ENCODE results near the gene NUTM1.
"Not testable (repeated sequence)": the region's sequence is repeated elsewhere in the genome, so short reads cannot be mapped to it uniquely, and the experiment has no call there.

NUTM1 gene

DNA sequence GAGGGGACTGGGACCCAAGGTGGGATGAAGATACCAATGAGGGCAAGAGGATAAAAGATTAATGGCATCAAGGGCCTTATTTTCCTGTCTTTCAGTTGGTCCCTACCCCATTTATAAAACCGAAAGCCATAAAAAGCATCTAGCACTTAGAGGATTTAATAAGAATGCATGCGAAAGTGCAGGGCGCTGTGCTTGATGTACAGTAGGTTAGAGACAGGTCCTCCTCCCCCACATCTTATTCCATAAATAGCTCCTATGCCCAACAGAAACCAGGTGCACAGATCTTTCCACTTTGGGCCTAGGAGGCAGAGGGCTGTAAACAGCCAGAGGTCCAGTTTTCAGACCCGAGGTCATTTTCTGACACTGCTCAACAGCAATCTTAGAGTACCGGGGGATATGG lies 22.7 kb downstream of the NUTM1 start:
- DNase-seq (ENCODE audit: low spot score), result no peak

DNA sequence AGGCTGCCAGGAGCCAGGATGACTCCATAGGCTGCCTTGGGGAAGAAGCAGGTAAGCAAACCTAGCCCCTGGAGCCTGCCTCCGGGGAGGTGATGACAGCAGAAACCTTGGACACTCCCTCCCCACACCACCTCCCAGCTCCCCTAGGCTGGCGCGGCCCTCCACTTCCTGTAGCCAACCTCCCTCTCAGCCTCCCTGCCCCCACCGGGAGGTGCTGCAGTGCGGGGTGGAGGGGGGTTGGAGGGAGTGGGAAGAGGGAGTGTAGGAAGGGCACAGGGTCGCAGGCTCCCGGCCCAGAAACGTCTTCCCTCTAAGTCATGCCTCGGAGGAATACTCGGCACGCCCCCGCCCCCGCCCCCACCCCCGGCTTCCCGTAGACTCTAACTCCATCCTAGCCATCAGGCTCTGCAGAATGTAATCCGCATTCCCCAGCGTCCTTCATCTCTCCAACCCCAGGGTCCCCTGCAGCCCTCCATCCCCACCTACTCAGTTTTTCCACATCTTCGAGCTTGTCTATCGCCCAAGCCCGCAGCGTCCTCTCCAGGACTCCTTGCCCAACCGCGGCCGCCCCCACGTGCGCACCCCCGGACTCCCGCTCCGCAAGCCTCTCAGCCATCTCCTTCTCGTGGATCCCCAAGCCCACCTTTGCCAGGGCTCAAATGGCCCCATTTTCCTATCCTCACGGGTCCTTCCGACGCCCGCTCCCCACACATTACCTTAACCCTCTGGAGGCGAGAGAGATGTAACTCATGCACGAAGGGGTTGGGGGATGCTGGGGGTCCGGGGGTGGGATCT lies 23.4 kb downstream of the NUTM1 start:
- DNase-seq (ENCODE audit: low spot score), result peak; percentile 43

DNA sequence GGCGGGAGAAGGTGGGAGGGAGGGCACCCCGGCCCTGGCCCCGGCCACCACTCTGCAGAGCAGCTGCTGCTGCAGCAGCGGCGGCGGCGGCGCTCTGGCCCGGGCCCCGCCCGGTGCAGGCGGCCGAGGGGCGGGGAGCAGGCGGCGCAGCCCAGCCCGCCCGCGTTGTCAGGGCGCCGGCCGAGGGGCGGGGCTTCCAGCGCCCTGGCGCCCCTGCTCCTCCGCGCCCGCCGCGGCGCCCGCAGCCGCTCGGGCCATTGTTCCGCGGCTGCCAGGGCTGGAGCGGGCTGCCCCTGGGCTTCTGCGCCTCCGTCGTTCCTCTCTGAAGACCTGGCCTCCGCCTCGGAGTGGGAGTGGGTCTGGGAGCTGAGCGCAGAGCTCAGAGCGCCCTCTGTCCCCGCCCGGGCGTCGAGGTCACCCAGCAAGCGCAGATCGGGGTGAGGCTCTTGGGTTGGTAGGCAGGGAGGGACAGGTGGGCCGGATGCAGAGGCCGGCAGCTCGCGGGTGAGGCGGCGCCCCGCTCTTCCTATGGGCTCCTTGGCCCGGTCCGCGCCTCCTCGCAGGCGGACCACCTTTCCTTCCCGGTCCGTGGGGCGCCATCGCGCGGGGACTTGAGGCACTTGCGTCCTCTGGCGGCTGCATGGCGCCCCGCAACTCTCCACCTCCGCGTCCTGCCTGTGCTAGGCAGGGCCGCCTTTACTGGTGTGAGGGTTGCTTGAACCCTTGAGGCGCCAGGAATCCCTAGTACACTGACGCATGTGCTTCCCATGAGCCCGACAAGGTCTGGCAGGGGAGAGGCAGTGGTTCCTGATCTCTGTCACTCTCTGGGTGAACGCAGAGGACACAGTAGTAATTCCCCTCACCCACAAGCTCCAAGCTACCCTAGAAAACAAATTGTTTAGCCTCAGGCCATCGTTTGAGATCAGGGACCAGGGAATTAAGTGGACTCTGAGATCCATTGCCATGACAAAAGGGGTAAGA lies 24.3 kb downstream of the NUTM1 start, which contains the start of gene LPCAT4:
LPCAT4 (minus strand) TSS at position 96 of the 981 bp plus-strand sequence. CDS start 96 bp downstream, outside the sequence.
- peak; percentile 90 for DNase-seq (ENCODE audit: low spot score)

DNA sequence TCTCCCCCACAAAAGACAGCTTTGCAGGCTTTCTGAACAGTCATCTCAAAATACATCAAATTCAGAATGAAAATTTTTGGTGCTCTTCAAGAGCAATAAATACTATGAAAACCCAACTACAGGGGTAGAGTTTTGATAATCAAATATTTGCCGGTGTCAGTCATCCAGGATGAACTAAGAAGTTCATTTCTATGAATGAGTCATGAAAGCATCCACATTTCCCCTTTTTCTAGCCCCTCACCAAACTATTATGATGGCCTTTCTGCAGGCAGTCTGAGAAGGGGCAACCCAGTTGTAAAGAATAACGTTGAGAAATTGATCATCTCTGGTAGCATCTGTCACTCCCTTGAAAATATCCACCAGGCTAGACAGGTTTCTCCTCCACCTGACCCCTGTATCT lies 27.0 kb downstream of the NUTM1 start:
- no peak for DNase-seq (ENCODE audit: low spot score)

DNA sequence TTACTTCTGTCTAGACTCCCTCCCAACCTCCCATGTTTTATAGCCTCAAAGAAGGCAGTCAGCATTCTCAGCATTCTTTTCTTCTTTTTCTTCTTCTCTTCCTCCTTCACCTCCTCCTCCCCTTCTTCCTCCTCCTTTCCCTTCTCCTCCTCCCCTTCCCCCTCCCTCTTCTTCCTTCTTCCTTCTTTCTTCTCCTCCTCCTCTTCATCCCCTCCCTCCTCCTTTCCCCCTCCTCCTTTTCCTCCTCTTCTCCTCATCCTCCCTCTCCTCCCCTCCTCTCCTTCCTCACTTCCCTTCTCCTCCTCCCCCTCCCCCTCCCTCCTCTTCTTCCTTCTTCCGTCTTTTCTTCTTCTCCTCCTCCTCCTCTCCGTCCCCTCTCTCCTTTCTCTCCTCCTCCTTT lies 27.5 kb downstream of the NUTM1 start:
- no peak for DNase-seq (ENCODE audit: low spot score)

DNA sequence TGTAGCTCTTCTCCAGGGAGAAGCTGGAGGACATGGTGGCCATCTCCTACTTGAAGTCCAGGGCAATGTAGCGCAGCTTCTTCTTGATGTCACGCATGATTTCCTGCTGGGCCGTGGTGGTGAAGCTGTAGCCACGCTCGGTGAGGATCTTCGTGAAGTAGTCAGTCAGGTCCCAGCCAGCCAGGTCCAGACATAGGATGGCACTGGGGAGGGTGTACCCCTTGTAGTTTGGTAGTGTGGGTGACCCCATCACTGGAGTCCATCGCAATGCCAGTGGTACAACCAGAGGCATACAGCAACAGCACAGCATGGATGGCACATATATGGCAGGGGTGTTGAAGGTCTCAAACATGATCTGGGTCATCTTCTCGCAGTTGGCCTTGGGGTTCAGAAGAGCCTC lies 30.8 kb downstream of the NUTM1 start:
- no peak for DNase-seq (ENCODE audit: low spot score)

DNA sequence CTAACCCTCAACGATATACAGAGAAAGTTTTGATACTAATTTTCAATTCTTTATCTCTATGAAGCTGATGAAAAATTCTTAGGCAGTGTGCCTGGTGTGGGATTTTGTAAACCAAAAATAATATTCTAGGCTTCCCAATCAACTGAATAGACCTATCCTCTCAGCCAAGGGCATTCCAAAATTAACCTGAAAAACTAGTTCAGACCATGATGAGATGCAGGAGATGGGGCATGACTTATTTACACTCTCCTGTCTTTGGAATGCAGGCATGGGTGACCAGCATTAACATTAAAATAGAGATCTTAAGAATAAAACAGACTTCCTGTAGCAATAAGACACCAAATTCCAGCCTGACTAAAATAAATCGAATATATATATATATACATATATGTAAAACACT lies 31.7 kb downstream of the NUTM1 start:
- no peak for DNase-seq (ENCODE audit: low spot score)

DNA sequence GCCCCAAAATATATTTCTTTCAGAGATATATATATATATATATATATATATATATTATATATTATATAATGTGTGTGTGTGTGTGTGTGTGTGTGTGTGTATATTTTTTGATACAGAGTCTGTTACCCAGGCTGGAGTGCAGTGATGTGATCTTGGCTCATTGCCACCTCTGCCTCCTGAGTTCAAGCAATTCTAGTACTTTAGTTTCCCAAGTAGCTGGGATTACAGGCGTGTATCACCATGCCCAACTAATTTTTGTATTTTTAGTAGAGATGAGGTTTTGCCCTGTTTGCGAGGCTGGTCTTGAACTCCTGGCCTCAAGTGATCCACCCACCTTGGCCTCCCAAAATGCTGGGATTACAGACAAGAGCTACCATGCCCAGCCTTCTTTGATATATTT lies 32.4 kb downstream of the NUTM1 start:
- not testable (repeated sequence) for DNase-seq (ENCODE audit: low spot score)

DNA sequence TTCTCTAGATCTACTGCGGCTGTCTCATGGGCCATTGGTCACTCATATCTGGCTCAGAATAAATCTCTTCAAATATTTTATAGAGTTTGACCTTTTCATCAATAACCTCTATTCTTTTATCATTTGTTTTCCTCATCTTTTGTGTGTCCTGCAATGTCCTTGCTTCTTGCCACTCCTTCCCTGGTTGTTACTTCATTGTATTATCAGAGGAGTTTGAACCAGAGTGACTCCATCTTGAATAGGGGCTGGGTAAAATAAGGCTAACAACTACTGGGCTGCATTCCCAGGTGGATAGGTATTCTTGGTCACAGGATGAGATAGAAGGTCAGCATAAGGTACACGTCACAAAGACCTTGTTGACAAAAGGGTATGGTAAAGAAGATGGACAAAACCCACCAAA lies 33.7 kb downstream of the NUTM1 start:
- DNase-seq (ENCODE audit: low spot score), result no peak

DNA sequence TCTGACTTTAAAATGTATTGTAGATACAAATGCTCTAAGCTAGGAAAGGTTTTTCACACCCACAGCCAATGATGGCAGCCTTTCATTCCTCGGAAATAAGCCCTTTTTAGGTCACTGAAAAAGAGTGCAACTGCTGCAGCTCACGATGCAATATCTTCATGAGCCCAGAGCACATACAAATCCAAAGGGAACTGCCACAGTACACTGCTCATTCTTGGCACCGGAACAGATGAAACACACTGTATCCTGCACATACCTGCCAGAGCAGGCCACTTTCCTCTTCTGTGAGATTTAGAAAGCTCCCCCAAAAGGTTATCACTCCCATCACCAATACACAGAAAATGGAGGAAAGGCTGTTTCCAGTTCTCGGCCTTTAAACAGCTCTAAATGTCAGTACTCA lies 37.4 kb downstream of the NUTM1 start:
- not testable (repeated sequence) for DNase-seq (ENCODE audit: low spot score)

DNA sequence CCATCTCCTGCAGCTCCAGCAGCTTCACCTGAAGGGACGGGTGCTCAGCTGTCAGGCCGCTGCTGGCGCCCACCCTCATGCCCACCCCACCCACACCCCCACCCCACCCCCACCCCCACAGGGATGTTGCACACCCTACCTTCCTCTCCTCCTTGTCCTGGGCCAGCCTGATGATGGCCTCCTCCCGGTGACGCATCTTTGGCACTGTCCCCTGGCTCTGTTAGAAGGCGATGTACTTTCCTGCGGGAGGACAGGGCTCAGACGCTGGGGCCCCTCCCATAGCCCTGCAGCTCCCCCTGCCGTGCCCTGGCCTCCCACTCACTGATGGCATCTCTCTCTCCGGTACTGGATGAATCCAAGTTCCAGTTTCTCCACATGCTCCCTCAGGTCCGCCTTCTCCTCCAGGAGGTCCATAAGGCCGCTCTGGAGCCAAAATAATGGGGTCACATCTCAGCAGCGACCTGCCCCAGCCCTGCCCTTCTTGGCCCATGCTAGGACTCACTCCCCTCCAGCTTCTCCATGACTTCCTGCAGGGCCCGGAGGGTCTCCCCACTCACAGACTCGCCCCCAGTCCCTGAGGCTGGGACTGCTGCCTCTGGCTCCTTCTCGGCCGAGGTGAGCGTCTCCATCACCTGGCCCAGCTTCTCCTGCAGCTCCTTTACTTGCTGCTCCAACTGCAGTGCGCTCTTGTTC lies 38.9 kb downstream of the NUTM1 start:
- DNase-seq (ENCODE audit: low spot score), result not testable (repeated sequence)

DNA sequence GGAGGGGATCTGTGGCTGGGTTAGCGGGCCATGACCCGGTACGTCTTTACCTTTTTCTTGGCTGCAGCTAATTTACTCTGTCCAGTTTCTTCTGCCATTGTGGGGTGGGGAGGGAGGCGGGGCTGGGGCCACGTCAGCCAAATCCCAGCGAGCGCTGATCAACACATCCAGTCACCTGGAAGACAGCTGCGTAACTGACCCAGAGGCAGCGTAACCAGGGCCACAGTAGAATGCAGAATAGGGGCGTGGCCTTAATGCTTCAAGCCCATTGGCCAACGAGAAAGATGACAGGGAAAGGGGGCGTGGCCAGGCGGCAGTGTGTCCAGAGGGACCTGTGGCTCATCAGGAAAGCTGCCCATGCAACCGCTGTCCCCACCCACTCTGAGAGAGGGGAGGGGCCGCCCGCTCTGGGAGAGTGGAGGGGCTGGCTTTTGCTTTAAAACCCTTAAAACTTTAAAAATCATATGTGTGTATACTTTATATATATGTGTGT lies 46.5 kb downstream of the NUTM1 start:
- not testable (repeated sequence) for DNase-seq (ENCODE audit: low spot score)

DNA sequence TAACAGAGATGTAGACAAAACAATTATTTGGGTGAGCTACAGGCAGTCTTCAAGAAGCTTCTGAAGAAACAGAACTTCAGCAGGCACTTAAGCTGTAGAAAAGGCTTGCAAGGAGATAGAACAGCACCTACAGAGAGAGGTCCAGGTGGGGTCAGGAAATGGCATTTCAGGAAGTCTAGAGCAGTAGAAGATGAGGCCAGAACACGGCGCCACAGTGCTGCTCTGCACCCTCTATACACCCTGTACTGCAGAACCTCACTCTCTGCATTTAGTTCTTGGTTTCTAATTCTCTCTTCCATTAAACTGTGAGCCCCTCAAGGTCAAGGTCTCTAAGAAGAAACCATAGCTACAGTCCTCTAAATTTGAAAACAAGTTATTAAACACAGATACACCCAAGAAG lies 49.9 kb downstream of the NUTM1 start:
- DNase-seq (ENCODE audit: low spot score), result not testable (repeated sequence)

DNA sequence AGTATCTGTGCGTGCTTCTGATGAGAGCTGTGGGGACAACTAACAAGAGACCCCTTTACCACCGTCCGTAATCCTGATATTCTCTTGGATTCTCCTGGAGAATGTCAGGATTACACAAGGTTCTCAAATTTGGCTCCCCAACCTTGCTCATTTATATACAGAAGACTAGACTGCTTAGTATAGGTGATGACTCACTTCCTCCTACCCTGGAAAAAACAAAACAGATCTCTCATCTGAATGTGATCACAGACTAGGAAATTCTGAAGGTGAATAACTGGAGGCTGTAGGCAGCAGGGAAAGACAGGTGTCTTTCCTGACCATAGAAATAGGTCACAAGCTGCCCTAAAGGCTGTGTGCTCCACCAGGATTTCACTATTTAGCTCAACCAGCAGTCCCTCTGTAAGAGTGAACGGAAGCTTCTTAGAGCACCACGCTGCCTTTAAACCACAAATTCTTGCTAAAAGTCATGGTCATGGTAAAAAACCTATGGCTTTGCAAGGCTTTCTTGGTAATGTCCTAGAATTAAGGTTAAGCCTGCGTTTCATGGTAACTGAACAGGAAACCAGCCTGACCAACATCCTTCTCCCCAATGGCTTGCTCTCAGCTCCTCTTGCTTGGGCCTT lies 54.6 kb downstream of the NUTM1 start:
- peak; percentile 36 for DNase-seq (ENCODE audit: low spot score)

DNA sequence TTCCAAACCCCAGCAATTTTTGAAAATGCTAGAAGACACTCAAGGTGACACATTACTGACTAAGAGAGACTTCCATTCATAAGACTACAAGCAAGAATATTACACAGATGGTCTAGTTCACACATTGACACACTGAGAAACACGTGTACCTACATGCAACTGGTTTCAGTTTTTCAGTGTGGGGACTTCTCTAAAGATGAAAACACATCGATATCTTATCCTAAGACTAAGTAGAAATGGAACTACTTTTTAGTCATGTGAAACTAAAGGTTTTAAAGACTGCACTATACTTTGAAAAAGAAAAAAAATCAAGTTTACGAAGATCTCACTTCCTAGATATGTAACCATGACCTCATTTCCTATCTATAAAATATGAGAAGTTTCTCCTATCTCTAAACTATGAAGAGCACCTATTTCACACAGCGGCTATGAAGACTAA lies 60.1 kb downstream of the NUTM1 start:
- not testable (repeated sequence) for DNase-seq (ENCODE audit: low spot score)

DNA sequence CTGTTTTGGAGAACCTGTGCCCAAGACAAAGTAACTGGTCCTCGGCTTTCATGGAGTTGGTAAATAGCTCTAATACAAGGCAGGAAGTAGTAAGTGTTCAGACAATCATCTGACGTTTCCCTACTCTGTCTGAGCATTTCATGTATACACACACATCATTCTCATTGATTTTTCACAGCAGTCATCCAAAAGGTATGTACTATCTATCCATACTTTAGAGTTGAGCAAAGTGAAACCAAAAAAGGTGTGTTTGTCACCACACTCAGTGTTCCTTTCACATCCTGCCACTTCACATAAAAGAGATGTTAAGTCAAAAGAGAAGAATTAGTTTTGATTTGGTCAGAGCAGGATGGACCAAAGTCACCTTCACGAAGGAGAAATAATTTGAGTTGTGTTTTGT lies 60.8 kb downstream of the NUTM1 start:
- DNase-seq (ENCODE audit: low spot score), result not testable (repeated sequence)

Data from CD4-positive, alpha-beta T cell treated with Interleukin-15 for 4 hours (primary cell).